Activated CD4-positive, alpha-beta T cell treated with anti-CD3 and anti-CD28 coated beads, Interleukin-10, Interleukin-2, amounts not matched to agents 100 ng/mL and 50 ng/mL, durations not matched to agents 16 hours and 8 hours (primary cell): ENCODE measurements around the gene SKA1.
"Not testable (repeated sequence)": the region's sequence is repeated elsewhere in the genome, so short reads cannot be mapped to it uniquely, and the experiment has no call there.

ENCODE experiments used
- DNase-seq: peaks from one replicate; pipeline ENCODE4 v3.0.0-alpha.2; 2020

The SKA1 gene

DNA sequence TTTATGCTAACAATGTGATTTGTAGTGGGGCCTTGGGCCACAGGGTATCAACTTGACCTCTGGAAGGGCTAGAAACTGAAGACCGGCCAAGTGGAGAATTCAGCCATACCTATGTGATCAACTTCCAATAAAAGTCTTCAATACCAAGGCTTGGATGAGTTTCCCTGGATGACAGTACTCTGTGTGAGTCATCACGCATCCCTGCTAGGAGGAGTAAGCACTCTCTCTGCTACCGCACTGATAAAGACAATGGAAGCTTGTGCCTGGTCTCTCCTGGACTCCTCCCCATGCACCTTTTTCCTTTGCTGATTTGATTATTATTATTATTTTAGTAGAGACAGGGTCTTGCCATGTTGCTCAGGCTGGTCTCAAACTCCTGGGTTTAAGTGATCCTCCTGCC lies 58.1 kb downstream of the SKA1 start:
- no peak for DNase-seq

DNA sequence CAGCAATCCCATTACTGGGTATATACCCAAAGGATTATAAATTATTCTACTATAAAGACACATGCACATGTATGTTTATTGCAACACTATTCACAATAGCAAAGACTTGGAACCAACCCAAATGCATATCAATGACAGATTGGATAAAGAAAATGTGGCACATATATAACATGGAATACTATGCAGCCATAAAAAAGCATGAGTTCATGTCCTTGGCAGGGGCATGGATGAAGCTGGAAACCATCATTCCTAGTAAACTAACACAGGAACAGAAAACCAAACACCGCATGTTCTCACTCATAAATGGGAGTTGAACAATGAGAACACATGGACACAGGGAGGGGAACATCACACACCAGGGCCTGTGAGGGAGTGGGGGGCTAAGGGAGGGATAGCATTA lies 61.9 kb downstream of the SKA1 start:
- not testable (repeated sequence) for DNase-seq

DNA sequence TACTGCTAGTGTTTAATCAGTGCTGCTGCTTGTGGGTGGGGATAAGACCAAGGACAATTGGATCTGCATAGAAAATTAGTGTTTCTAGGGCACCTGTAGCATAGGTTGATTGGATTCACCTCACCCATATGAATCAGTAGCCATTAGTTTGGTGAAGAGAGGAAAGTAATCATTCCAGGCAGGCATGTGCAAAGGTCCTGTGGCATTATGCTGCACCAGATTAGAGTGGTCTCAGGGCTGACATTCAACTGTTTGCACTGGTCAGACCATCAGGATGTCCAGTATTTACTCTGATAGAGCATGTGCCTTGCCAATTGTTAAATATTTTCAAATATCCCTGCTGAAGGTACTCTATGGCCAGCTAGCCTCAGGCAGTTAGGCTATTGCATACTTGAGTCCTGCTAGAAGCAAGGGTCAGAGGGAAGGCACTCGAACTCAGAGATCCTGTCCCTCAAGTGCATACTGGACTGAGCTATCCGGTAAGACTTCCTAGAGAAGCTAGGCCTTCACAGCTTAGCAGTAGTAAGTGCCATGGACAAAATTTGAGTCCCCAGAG lies 64.7 kb downstream of the SKA1 start:
- DNase-seq, result no peak

DNA sequence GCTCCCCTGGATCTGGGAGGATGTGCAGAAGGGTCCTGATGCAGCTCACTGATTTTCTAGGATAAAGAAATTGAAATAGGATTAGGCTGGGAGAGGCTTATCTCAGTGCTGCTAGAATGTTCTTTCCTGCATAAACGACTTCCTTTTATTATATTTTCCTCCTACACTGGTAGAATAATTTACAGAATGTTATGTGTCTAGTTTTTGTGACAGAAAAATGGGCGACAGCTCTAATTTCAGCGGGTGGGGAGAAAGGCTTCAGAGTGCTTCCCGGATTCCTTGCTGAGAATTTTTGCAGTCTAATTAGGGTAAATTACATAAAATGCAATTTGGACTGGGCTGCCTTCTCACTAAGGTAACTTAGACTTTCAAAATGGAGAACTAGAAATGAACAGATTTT lies 66.2 kb downstream of the SKA1 start:
- DNase-seq, result no peak

DNA sequence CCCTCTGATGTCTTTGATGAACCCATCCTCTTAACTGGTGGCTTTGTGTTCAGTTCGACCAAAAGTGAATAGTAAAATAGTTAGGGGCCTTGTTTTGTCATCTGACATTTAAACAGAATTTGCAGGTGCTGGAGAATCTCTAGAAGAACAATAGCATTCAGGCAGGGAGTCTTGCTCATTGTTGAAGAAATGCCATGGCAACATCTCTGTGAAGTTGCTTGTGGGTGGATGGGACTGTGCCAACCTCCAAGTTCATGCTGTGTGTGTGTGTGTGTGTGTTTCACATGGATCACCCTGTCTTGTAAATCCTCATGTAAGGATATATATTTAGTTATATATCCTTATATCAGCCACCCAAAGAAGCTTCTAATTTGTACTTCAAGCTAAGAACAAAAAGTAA lies 66.7 kb downstream of the SKA1 start:
- no peak for DNase-seq
